GM12891 (cell line): ENCODE results near the gene NISCH.

Experiments
- DNase-seq: peaks from one replicate; pipeline ENCODE4 v3.0.0; 2011; ENCODE audit warnings: low spot score; ENCODE audit not compliant: insufficient read length
- FAIRE-seq: peaks from 2 replicates; lab custom pipeline; 2011; peaks lifted over from hg19 to GRCh38; lab: Jason Lieb, UNC
- PAX5 ChIP-seq: IDR thresholded peaks from 2 replicates; pipeline ENCODE4 v1.6.1; 2011; ENCODE audit warnings: low read length, moderate library complexity, mild to moderate bottlenecking; ENCODE audit not compliant: insufficient read depth, severe bottlenecking
- POLR2A ChIP-seq: IDR thresholded peaks from 2 replicates; pipeline ENCODE4 v1.6.1; 2011; ENCODE audit warnings: low read depth, low read length, control low read depth
- POLR2AphosphoS5 ChIP-seq: IDR thresholded peaks from 2 replicates; pipeline ENCODE4 v1.6.1; 2011; ENCODE audit warnings: low read depth, low read length, control low read depth
- POU2F2 ChIP-seq: IDR thresholded peaks from 2 replicates; pipeline ENCODE4 v1.6.1; 2011; ENCODE audit warnings: low read depth, mild to moderate bottlenecking, control low read depth, low read length, moderate library complexity
- SPI1 ChIP-seq: IDR thresholded peaks from 2 replicates; pipeline ENCODE4 v1.6.1; 2011; ENCODE audit warnings: low read depth, low read length, control low read depth
- TAF1 ChIP-seq: IDR thresholded peaks from 2 replicates; pipeline ENCODE4 v1.6.1; 2011; ENCODE audit warnings: low read depth, low read length, control low read depth

NISCH gene

GRCh38 chr3:52494886-52495495 is 39.6 kb downstream of the NISCH start, which contains the start of gene STAB1:
Gene STAB1, plus strand, starts transcription at chr3:52495338. Its CDS starts 76 bp downstream, at chr3:52495414.
- no peak for FAIRE-seq
- no peak for TF ChIP-seq POLR2A
- TF ChIP-seq PAX5, result no peak
- DNase-seq, result no peak

GRCh38 chr3:52495777-52496602 is 40.6 kb downstream of the NISCH start:
- TF ChIP-seq SPI1 (no peak), TAF1 (no peak), POLR2AphosphoS5 (no peak), PAX5 (no peak), POLR2A (no peak), POU2F2 (no peak)
- DNase-seq (no peak), FAIRE-seq (no peak)

DNA sequence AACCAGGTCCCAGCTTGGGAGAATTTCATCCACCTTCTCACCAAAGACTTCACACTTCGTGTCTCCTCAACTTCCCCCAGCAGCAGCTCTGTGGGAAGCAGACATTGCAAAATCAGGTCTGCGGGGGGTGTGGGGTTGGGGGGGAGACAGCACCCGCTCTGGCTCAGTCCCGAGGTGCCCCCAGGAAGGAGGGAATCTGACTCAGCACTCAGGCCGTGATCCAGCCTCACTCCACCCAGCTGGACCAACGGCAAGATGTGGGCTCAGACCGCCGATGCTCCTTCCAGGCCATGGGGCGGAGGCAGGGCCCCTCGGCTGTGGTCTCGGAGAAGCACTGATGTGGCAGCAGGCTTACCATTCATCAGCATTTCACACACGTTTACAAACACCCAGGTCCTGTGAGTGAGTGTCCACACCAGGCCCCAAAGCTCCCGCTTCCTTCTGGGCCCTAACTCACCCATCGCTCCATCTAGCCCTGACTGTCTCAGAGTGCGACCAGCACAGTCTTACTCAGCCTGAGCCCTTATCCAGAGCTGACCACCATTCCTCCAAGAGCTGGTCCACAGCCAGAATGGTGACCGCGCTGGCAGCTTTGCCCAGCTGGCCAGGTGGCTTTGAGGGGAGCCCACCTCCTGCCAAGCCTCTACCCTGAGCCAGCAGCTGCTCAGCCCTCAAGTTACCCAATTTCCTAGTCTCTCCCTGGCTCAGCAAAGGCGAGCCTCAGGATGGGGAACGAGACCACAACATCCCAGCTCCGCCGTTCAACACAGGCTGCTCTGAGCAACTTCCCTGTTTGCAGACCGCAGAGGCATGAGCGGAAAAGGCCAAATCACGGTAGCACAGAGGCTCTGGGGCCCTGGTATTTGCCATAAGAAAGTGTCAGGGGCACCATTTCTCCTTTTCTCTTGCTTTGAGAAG is 43.0 kb downstream of the NISCH start:
- FAIRE-seq (peak; percentile 76), DNase-seq (no peak)
- TF ChIP-seq POLR2AphosphoS5 (no peak), PAX5 (no peak), POLR2A (no peak), TAF1 (no peak), SPI1 (no peak), POU2F2 (no peak)

GRCh38 chr3:52501046-52501445 is 45.6 kb downstream of the NISCH start:
- DNase-seq, result no peak
- no peak for TF ChIP-seq TAF1
- no peak for FAIRE-seq

DNA sequence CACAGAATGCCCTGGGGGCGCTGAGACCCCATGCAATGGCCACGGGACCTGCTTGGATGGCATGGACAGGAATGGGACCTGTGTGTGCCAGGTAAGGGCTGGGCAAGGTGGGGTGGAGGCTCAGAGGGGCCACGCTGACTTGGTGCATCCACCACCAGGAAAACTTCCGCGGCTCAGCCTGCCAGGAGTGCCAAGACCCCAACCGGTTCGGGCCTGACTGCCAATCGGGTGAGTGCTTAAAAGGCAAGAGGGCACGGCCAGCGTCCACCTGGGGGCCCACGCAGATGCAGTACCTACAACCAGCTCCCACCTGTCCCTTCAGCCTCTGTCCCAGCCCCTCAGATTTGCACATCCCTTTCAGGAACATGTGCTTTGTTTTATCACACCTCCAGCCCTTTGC is 46.6 kb downstream of the NISCH start:
- FAIRE-seq (no peak), DNase-seq (no peak)
- TF ChIP-seq TAF1 (no peak), POLR2AphosphoS5 (no peak), POLR2A (no peak), PAX5 (no peak), SPI1 (no peak), POU2F2 (no peak)

- TF ChIP-seq PAX5, result no peak
- TF ChIP-seq TAF1, result no peak
- no peak for TF ChIP-seq POU2F2
- no peak for TF ChIP-seq POLR2AphosphoS5
- no peak for TF ChIP-seq SPI1
- no peak for TF ChIP-seq POLR2A
- DNase-seq (no peak), FAIRE-seq (no peak)
Measured at GRCh38 chr3:52502808-52503350, 47.5 kb downstream of the NISCH start.

DNA sequence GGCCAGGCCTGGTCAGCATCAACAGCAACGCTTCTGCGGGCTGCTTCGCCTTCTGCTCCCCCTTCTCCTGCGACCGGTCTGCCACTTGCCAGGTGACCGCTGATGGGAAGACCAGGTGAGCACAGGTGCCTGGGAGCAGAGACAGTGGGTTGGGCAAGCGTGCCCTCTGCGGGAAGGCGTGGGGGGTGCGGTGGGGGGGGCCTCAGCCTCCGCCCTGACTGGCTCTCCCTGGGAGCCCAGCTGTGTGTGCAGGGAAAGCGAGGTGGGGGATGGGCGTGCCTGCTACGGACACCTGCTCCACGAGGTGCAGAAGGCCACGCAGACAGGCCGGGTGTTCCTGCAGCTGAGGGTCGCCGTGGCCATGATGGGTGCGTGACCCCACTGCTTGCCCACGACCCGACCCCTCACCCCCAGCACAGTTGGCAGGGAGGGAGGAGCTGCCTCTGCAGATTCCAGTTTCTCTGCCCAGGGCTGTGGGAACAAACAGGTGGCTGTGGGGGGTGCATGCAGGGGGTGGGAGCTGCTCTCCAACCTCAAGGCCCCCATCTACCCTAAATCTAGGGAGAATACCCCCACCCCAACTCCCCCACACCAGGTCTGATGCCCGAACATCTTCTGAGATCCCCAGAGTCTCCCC is 48.5 kb downstream of the NISCH start:
- FAIRE-seq, result no peak
- no peak for TF ChIP-seq POLR2AphosphoS5
- no peak for TF ChIP-seq POU2F2

DNA sequence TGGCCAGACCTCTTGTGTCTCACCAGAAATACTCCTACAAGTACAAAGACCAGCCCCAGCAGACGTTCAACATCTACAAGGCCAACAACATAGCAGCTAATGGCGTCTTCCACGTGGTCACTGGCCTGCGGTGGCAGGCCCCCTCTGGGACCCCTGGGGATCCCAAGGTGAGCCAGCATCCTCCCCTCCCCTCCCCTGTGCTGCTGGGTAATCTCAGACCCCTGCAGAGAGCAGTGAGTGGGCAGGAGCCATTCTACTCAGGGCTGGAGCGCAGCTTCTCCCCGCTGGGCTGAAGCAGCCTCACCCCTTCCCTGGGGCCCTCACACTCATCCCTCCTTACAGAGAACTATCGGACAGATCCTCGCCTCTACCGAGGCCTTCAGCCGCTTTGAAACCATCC is 49.6 kb downstream of the NISCH start:
- FAIRE-seq (no peak), DNase-seq (no peak)
- TF ChIP-seq PAX5 (no peak), SPI1 (no peak), POLR2A (no peak), POLR2AphosphoS5 (no peak), POU2F2 (no peak), TAF1 (no peak)

More for the DNA sequence above, 48.5 kb downstream of the NISCH start:
- DNase-seq, result no peak

DNA sequence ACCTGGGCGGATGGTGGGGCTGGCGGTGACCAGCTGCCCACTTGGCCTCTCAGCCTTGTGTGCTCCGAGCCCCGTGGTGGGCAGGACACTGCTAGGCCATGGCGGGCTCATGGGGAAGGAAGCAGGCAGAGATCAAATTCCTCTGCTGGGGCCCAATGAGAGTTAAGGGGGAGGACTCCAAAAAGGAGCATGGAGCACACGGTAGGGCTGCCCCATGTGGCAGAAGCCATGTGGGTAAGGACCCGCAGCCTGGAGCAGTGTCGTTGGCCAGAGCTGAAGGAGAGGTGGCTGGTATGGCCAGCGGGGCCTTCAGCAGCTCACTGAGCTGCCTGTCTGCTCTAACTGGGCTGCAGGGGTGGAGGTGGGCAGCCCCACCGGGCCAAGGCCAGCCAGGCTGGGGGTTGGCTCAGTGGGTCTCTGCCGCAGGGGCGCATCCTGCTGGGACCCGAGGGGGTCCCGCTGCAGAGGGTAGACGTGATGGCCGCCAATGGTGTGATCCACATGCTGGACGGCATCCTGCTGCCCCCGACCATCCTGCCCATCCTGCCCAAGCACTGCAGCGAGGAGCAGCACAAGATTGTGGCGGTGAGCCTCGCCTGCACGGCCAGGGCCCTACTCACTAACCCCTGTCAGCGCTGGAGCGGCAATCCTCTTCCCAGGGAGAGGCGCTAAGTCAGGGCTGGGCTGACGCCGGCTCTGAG is 51.0 kb downstream of the NISCH start:
- FAIRE-seq (no peak), DNase-seq (no peak)
- TF ChIP-seq POU2F2 (no peak), SPI1 (no peak)
